Thoracic aorta (tissue), 2 donors: ENCODE data around the gene PEAK1. TPM values are rescaled to one million over a fixed set of nuclear protein-coding genes. Genes with fewer than 3 reads are reported as not detected.

Experiments
- ATAC-seq: fragments of 150-250 bp; one replicate; pipeline ENCODE4 v1.8.0; 2017; ENCODE audit warnings: low read depth; ENCODE audit not compliant: insufficient number of reproducible peaks, low FRiP score
- DNase-seq: peaks from one replicate; pipeline ENCODE4 v3.0.0-alpha.2; 2020; ENCODE audit warnings: low spot score
- H3K27ac ChIP-seq, 2 donors: fragments of 200-600 bp; sonication (generic); 1 replicate in 1 of 2; 2 replicates in 1 of 2; pipeline ENCODE4 v1.5.1; 2016; ENCODE audit warnings: mild to moderate bottlenecking in 2 of 2, moderate library complexity in 2 of 2
- H3K27me3 ChIP-seq: fragments of 200-600 bp; sonication (generic); replicated peaks from 2 replicates; pipeline ENCODE4 v1.6.0; 2016; ENCODE audit warnings: mild to moderate bottlenecking; ENCODE audit not compliant: insufficient read depth
- H3K36me3 ChIP-seq: fragments of 200-600 bp; sonication (generic); one replicate; pipeline ENCODE4 v1.5.1; 2016
- H3K4me1 ChIP-seq, 2 donors: fragments of 200-600 bp; sonication (generic); 1 replicate in 1 of 2; 2 replicates in 1 of 2; pipeline versions ENCODE4 v1.5.1 to v1.6.0; 2016; ENCODE audit warnings: low read depth in 2 of 2, mild to moderate bottlenecking in 1 of 2; ENCODE audit not compliant: control insufficient read depth in 1 of 2
- H3K4me3 ChIP-seq: fragments of 200-600 bp; sonication (generic); 2 replicates; pipeline ENCODE4 v1.5.1; 2016; ENCODE audit warnings: mild to moderate bottlenecking
- H3K9me3 ChIP-seq: fragments of 200-600 bp; sonication (generic); 2 replicates; pipeline ENCODE4 v1.5.1; 2016
- total RNA-seq, 2 donors: library from RNA; depleted of rRNA; stranded (reverse); fragments of >200 nt; gene quantifications; one replicate each; pipeline versions ENCODE4 v1.1.0 to v1.2.3, GENCODE V29; 2016
- TF ChIP-seq, protein P1 (sequence below): fragments of 200-600 bp; sonication (generic); IDR thresholded peaks from one replicate; pipeline ENCODE4 v1.5.1; 2019; ENCODE audit warnings: antibody characterized with exemption

The PEAK1 gene
- total RNA-seq, 2 donors from 2014 or later, result 94.2 to 95.9 TPM

DNA sequence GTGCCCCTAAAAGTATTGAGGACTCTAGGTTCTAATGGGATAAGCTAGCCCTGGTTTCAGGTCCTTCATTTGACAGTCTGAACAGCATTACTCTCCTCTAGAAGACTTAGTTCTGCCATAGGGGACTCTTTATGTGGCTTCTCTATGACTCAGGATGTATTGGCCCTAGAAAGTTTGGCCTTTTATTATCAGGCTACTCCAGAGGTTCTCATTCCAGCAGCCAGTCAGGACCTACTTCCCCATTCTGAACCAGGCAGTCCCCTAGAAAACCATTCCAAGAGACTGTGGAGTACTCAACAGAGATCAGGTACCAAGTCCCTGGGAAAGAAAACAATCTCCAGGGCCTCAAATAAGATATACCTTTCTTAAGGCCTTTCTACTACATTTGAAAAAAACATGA, 191.1 kb downstream of the PEAK1 start:
- no peaks in the 10 kb centered on the region for H3K27me3 ChIP-seq
- H3K4me3 ChIP-seq, result no peak overlapping the region
- TF ChIP-seq, protein P1, sequence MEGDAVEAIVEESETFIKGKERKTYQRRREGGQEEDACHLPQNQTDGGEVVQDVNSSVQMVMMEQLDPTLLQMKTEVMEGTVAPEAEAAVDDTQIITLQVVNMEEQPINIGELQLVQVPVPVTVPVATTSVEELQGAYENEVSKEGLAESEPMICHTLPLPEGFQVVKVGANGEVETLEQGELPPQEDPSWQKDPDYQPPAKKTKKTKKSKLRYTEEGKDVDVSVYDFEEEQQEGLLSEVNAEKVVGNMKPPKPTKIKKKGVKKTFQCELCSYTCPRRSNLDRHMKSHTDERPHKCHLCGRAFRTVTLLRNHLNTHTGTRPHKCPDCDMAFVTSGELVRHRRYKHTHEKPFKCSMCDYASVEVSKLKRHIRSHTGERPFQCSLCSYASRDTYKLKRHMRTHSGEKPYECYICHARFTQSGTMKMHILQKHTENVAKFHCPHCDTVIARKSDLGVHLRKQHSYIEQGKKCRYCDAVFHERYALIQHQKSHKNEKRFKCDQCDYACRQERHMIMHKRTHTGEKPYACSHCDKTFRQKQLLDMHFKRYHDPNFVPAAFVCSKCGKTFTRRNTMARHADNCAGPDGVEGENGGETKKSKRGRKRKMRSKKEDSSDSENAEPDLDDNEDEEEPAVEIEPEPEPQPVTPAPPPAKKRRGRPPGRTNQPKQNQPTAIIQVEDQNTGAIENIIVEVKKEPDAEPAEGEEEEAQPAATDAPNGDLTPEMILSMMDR, result no peak

GRCh38 chr15:77226652-77227051, 193.3 kb downstream of the PEAK1 start:
- Histone ChIP-seq H3K36me3 (no peaks in the 10 kb centered on the region), H3K9me3 (no peaks in the 10 kb centered on the region), H3K27ac (no peak overlapping the region), H3K27me3 (no peaks in the 10 kb centered on the region), H3K4me3 (no peak overlapping the region), H3K4me1 (peaks cover 2 to 4% of the 10 kb centered on the region in 2 donors)
- TF ChIP-seq, protein P1, result no peak
- no peak for ATAC-seq
- no peak for DNase-seq

More for the DNA sequence above, 191.1 kb downstream of the PEAK1 start:
- H3K9me3 ChIP-seq, result no peaks in the 10 kb centered on the region
- no peak overlapping the region for H3K27ac ChIP-seq
- H3K4me1 ChIP-seq, result peaks cover 0 to 4% of the 10 kb centered on the region in 2 donors
- DNase-seq, result no peak
- ATAC-seq, result no peak
- no peaks in the 10 kb centered on the region for H3K36me3 ChIP-seq

- ATAC-seq, result no peak
- TF ChIP-seq, protein P1, result no peak
- Histone ChIP-seq H3K27me3 (no peaks in the 10 kb centered on the region), H3K9me3 (no peaks in the 10 kb centered on the region), H3K27ac (no peak overlapping the region), H3K4me3 (no peak overlapping the region), H3K36me3 (no peaks in the 10 kb centered on the region), H3K4me1 (peaks cover 4% of the 10 kb centered on the region in 2 donors)
- no peak for DNase-seq
These were observed 194.3 kb downstream of the PEAK1 start for GRCh38 chr15:77225646-77226045.

DNA sequence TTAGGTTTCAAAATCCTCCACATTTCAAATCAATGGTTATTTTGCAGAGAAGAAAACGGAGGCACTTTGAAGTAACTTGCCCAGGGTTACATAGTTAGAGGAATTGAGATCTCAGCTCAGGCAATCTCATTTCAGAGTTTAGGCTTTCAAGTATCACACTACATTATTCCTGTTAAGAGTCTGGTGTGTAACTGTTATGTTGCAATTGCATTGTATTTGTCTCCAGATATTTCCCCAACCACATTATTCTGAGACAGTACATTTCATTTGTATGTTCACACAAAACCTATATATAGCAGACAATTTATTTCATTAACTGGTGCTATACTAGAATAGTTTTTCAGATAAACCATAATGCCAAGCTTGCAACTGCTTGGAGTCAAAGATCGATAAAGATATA, 194.8 kb downstream of the PEAK1 start:
- Histone ChIP-seq H3K4me1 (peaks cover 4% of the 10 kb centered on the region in 2 donors), H3K9me3 (no peaks in the 10 kb centered on the region), H3K36me3 (no peaks in the 10 kb centered on the region), H3K4me3 (no peak overlapping the region), H3K27me3 (no peaks in the 10 kb centered on the region), H3K27ac (no peak overlapping the region)
- TF ChIP-seq, protein P1, result no peak
- DNase-seq (no peak), ATAC-seq (no peak)

DNA sequence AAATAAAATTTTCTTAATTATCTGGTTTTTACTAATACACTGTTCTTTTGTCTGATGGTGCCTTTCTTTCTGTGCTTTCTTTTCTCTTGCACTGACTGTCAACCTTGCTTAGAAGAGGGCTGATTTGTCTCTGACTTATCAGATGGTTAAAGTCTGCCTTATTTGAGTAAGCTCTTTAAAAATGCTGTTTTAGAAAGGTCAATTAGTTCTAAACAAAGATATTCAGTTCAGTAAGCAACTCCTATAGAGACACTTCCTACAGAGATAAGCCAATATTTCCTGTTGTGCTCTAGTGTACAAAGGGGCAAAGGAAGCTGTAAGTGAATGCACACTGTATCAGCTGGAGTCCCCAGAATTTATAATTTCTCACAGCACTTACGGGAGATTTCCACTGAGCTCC, 195.6 kb downstream of the PEAK1 start:
- Histone ChIP-seq H3K4me1 (peaks cover 4% of the 10 kb centered on the region in 2 donors), H3K4me3 (no peak overlapping the region), H3K27ac (no peak overlapping the region), H3K9me3 (no peaks in the 10 kb centered on the region), H3K27me3 (no peaks in the 10 kb centered on the region), H3K36me3 (no peaks in the 10 kb centered on the region)
- ATAC-seq, result no peak
- TF ChIP-seq, protein P1, result no peak
- no peak for DNase-seq
